ENCODE results near the gene ARHGAP15. TPM values are rescaled to one million over a fixed set of nuclear protein-coding genes. Genes with fewer than 3 reads are reported as not detected.

The ARHGAP15 gene
- total RNA-seq, 1 experiment from 2014 or later: 0.41 TPM

DNA sequence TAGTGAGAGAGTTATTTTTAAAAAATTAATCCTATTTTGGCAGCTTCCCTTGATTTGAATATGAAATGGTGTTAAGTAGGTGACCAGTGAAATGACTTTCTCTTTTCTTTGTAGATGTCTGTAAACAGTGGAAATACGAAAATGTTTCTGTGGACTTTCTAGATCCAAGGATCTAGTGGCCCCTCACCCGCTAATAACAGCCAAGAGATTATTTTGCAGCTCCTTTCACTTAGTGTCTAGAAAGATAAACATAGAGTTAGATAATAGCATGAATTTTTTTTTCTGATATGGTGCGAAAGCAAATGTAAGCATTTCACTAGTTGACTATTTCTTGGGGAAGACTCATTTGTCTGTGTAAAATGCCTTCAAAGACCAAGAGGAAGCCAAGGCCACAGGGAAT lies 57.7 kb downstream of the ARHGAP15 start:
- POLR2A ChIA-PET: no interaction called here
- Histone ChIP-seq H3K4me3 (ENCODE audit: low read depth in 2 of 2, low read length in 2 of 2) (no peak overlapping the region), H3K36me3 (ENCODE audit: control insufficient read depth, insufficient read depth, low read length) (no peaks in the 10 kb centered on the region), H3K27me3 (ENCODE audit: control insufficient read depth, insufficient read depth, low read length) (no peaks in the 10 kb centered on the region; the same call in 1 of the 2 replicates), H3K4me1 (ENCODE audit: control insufficient read depth, insufficient read depth, low read length) (no peaks in the 10 kb centered on the region), H3K27ac (ENCODE audit: low read length) (no peak overlapping the region), H3K9me3 (ENCODE audit: control insufficient read depth, insufficient read depth, low read depth, low read length) (no peaks in the 10 kb centered on the region)
- in situ Hi-C loops (cut with HindIII; ENCODE audit: low pct_unique_long_range_greater_than_20kb, low sequenced_read_pairs) (no loop called here), intact Hi-C loops (cut with micrococcal nuclease; ENCODE audit: unreplicated experiment) (loop anchor here (1.0 kb wide), 1 partner anchor 15 kb away; no protein-coding TSS in a partner anchor)
- TF ChIP-seq SIN3A (IDR thresholded peaks at IDR 0.05; ENCODE audit: borderline replicate concordance, insufficient read depth, low read depth, low read length): no peak
- TF ChIP-seq POLR2AphosphoS5 (IDR thresholded peaks at IDR 0.05; ENCODE audit: low read depth, low read length): no peak
- TF ChIP-seq, protein P1, sequence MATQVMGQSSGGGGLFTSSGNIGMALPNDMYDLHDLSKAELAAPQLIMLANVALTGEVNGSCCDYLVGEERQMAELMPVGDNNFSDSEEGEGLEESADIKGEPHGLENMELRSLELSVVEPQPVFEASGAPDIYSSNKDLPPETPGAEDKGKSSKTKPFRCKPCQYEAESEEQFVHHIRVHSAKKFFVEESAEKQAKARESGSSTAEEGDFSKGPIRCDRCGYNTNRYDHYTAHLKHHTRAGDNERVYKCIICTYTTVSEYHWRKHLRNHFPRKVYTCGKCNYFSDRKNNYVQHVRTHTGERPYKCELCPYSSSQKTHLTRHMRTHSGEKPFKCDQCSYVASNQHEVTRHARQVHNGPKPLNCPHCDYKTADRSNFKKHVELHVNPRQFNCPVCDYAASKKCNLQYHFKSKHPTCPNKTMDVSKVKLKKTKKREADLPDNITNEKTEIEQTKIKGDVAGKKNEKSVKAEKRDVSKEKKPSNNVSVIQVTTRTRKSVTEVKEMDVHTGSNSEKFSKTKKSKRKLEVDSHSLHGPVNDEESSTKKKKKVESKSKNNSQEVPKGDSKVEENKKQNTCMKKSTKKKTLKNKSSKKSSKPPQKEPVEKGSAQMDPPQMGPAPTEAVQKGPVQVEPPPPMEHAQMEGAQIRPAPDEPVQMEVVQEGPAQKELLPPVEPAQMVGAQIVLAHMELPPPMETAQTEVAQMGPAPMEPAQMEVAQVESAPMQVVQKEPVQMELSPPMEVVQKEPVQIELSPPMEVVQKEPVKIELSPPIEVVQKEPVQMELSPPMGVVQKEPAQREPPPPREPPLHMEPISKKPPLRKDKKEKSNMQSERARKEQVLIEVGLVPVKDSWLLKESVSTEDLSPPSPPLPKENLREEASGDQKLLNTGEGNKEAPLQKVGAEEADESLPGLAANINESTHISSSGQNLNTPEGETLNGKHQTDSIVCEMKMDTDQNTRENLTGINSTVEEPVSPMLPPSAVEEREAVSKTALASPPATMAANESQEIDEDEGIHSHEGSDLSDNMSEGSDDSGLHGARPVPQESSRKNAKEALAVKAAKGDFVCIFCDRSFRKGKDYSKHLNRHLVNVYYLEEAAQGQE (IDR thresholded peaks at IDR 0.05; ENCODE audit: insufficient read depth in 1 of 2, low read depth in 2 of 2, low read length in 1 of 2): no peak
- no peak for TF ChIP-seq TCF7L2 (IDR thresholded peaks at IDR 0.05; ENCODE audit: low read depth, low read length)
- TF ChIP-seq, protein P2, sequence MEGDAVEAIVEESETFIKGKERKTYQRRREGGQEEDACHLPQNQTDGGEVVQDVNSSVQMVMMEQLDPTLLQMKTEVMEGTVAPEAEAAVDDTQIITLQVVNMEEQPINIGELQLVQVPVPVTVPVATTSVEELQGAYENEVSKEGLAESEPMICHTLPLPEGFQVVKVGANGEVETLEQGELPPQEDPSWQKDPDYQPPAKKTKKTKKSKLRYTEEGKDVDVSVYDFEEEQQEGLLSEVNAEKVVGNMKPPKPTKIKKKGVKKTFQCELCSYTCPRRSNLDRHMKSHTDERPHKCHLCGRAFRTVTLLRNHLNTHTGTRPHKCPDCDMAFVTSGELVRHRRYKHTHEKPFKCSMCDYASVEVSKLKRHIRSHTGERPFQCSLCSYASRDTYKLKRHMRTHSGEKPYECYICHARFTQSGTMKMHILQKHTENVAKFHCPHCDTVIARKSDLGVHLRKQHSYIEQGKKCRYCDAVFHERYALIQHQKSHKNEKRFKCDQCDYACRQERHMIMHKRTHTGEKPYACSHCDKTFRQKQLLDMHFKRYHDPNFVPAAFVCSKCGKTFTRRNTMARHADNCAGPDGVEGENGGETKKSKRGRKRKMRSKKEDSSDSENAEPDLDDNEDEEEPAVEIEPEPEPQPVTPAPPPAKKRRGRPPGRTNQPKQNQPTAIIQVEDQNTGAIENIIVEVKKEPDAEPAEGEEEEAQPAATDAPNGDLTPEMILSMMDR (IDR thresholded peaks at IDR 0.05): no peak
- no peak for ATAC-seq
- CTCF ChIA-PET: no interaction called here
- DNase-seq (ENCODE audit: low read depth, low spot score): no peak
- no TSS peak for BruUV-seq (replicated peaks)

DNA sequence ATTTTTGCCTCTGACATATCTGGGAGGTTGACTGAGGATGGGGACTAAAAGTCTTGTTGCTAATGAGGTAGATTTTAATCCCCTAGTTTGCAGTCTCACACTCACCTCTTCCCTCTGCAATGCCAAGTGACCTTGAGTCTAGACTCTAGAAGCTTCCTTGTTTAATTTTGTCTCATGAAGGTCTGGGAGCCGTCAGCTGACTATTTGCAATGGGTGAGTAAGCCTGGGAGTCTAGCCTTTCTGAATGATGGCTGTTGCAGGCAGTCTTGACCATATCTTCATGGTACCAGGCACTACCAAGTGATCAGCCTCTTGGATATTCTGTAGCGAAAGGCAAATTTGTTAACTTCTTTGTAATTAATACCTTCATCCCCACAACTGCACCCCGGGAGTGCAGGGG lies 61.2 kb downstream of the ARHGAP15 start:
- H3K27me3 ChIP-seq (ENCODE audit: control insufficient read depth, insufficient read depth, low read length): no peaks in the 10 kb centered on the region; the same call in 1 of the 2 replicates
- no peak overlapping the region for H3K27ac ChIP-seq (ENCODE audit: low read length)
- no peaks in the 10 kb centered on the region for H3K9me3 ChIP-seq (ENCODE audit: control insufficient read depth, insufficient read depth, low read depth, low read length)
- DNase-seq (ENCODE audit: low read depth, low spot score) (no peak), ATAC-seq (no peak)
- CTCF ChIA-PET: no interaction called here
- no TSS peak for BruUV-seq (replicated peaks)
- POLR2A ChIA-PET: no interaction called here
- no peak overlapping the region for H3K4me3 ChIP-seq (ENCODE audit: low read depth in 2 of 2, low read length in 2 of 2)
- intact Hi-C loops (cut with micrococcal nuclease; ENCODE audit: unreplicated experiment): no loop called here
- no peaks in the 10 kb centered on the region for H3K36me3 ChIP-seq (ENCODE audit: control insufficient read depth, insufficient read depth, low read length)
- no peaks in the 10 kb centered on the region for H3K4me1 ChIP-seq (ENCODE audit: control insufficient read depth, insufficient read depth, low read length)
- no peak for TF ChIP-seq SIN3A (IDR thresholded peaks at IDR 0.05; ENCODE audit: borderline replicate concordance, insufficient read depth, low read depth, low read length)
- TF ChIP-seq, protein P2 (IDR thresholded peaks at IDR 0.05): no peak
- TF ChIP-seq, protein P1 (IDR thresholded peaks at IDR 0.05; ENCODE audit: insufficient read depth in 1 of 2, low read depth in 2 of 2, low read length in 1 of 2): no peak
- no peak for TF ChIP-seq POLR2AphosphoS5 (IDR thresholded peaks at IDR 0.05; ENCODE audit: low read depth, low read length)
- no peak for TF ChIP-seq TCF7L2 (IDR thresholded peaks at IDR 0.05; ENCODE audit: low read depth, low read length)
- in situ Hi-C loops (cut with HindIII; ENCODE audit: low pct_unique_long_range_greater_than_20kb, low sequenced_read_pairs): no loop called here
